T follicular helper cell (primary cell): ENCODE results near the gene ZNF598.

Source experiments
- DNase-seq: peaks from one replicate; pipeline ENCODE4 v3.0.0-alpha.2; 2020; ENCODE audit warnings: low read depth
- total RNA-seq, 2 experiments: gene quantifications; one replicate each; lab custom pipeline; 2026; lab: John Stamatoyannopoulos, UW

The ZNF598 gene
- 82.1 to 99.8 reads per million in 2 experiments for total RNA-seq

DNA sequence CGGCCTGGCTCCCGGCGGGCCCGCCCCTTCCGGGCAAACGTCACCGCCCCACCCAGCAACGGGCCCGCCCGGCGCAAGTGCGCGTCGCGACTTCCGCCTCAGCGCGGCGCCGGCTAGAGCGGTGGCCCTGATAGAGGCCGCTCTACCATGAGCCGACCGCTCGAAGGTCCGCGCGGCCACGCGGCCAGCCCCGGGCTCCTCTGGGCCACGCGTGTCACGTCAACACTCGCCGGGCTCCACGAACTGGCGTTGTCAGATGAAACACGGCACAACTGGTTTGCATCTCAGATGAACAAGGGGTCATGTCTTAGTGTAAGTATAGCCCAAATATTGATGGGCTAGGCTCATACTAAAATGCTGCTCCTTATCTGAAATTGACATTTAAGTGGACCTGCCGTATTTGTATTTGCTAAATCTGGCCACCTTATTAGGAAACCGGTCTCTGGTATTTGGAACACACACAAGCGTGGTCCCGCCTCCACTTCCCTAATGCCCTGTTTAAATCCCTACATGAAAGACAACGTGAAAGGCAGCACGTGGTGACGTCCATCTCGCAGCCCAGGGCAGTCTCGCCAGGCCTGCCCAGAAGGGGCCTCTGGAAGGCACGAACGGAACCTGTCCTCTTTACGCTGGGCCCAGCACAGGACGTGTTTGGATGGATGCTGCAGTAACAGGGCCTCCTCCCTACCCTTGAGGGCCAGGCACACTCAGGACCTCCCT, at the start of gene ZNF598:
Gene ZNF598, minus strand, starts transcription at position 31 of the 720 bp plus-strand sequence.
- peak; percentile 72 for DNase-seq

DNA sequence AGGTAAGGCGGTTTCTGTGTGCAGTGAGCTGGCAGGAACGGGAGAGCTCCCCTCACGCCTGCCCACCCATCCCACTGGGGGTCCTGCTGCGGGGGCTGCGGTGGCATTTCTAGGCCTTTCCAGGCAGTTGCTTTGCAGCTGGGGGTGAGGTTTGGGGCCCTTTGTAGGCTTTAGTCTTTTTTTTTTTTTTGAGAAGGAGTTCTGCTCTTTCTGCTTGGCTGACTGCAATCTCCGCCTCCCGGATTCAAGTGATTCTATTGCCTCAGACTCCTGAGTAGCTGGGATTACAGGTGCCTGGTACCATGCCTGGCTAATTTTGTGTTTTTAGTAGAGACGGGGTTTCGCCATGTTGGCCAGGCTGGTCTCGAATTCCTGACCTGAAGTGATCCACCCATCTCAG, 49.3 kb upstream of the ZNF598 start:
- no peak for DNase-seq

DNA sequence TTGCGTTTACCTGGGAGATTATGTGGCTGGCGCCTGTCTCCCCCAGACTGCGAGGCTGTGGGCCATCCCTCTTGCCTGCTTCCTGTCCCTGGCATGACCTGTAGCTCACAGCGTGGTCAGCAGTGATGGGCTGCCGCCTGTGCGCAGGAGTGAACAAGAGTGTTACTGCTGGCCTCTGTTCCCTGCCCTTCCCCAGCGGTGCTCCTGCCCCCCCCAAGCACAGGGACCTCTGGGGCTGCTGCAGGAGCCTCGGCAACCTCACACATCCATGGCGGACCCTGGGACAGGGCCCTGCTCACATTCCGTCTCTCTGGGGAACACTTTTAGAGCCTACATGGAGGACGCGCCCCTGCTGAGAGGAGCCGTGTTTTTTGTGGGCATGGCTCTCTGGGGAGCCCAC, 48.8 kb upstream of the ZNF598 start:
- no peak for DNase-seq

DNA sequence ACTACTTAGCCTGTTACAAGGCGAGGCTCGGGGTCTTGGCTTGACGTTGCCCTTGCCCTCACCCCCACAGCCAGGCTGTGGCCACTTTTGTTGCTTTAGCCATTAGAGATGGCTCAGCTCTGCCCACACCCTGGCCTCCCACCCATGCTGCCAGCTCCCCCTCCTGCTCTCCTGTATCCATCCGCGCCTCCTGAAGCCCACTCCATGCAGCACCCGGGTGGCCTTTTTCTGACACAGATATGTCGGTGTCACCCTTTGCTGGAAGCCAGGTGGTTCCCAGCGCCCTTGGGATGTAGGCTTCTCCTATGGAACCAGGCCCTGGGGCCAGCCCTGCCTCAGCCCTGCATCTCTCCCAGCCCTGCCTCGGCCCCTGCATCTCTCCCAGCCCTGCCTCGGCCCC, 47.8 kb upstream of the ZNF598 start:
- DNase-seq: no peak

DNA sequence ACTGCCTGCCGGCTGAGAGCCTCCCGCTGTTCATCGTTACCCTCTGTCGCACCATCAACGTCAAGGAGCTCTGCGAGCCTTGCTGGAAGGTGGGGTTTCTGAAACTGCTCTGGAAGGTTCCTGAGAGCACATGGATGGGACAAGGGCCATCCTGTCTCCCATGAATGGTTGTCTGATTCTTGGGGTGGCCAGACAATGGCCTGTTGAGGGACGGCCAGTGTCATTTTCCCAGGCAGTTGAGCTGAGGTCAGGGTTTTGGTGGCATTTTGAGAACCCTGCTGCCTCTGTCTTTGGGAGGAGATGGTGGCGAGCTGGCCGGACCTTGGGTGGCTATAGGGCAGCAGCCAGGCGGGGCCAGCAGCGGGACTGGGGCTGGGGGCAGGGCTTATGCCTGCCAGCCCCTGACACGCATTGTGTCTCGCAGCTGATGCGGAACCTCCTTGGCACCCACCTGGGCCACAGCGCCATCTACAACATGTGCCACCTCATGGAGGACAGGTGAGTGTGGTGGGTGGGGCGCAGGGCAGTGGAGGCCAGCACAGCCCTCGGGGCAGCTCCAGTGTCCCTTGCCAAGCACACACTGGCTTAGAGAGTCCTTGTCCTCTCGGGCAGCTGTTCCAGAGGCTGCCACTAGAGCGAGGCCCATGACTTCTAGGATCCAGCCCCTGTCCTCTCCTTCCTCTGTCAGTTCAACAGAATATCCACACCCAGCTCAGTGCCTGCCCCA, 47.2 kb upstream of the ZNF598 start:
- DNase-seq: no peak

DNA sequence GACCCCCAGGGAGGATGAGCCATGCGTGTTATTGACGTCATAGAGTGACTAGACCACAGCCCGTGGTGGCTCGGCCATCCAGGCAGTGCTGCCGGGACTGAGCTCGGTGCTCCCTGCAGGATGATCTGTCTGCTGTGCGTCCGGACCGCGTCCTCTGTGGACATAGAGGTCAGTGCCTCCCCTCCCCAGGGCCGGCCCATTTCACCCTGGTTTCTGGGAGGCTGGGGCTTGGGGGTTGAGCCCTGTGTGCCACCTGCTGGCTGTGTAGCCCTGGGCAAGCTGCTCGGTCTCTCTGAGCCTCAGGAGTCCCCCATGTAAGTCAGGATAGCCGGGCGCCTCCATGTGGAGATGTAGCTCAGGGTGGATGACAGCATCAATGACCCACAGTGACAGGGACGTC, 46.5 kb upstream of the ZNF598 start:
- DNase-seq: no peak

DNA sequence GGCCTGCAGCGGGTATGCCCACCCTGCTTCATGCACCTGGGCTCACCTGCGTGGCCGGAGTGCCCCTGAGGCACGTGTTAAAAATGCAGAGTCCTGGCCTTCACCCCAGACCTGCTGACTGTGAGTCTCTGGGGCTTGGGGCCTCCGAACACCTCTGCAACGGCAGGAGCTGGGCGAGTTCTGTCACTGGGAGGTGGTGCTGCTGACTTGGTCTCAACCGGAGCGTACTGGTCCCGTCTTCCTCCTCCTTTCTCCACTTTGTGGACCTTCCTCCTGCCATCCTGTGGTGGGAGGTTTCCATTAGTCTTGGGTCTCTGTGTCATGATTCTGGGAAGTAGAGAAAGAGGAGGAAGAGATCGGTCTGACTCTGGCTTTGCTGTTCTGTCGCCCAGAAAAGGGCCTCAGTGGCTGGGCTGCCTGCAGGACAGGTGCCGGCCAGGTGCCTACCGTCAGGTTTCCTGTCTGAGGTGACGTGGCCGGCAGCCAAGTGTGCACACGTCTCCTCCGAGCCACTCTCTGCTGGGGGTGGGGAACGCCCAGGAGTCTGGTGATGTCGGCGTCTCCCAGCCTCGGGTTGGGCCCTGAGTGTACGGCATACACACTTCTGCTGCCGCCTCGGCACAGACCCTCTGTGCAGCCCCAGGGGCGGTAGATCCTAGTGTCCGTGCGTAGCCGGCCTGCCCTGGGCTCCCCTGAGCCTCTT, 45.1 kb upstream of the ZNF598 start:
- DNase-seq: no peak

GRCh38 chr16:2053897-2054296, 44.3 kb upstream of the ZNF598 start:
- no peak for DNase-seq

- no peak for DNase-seq
These were observed 43.6 kb upstream of the ZNF598 start for GRCh38 chr16:2053211-2053610.

GRCh38 chr16:2048116-2048543, 38.5 kb upstream of the ZNF598 start:
- no peak for DNase-seq

- DNase-seq: peak; percentile 84
These were observed 37.9 kb upstream of the ZNF598 start, which contains the start of the genes NTHL1 and TSC2 for GRCh38 chr16:2047330-2048115. Gene NTHL1 (minus strand): TSS chr16:2047834. CDS start chr16:2047823, 11 bp downstream. Gene TSC2 (plus strand): TSS chr16:2047985. CDS start chr16:2048616, 631 bp downstream.

- DNase-seq: no peak
These were observed 37.3 kb upstream of the ZNF598 start for GRCh38 chr16:2046893-2047329.

DNA sequence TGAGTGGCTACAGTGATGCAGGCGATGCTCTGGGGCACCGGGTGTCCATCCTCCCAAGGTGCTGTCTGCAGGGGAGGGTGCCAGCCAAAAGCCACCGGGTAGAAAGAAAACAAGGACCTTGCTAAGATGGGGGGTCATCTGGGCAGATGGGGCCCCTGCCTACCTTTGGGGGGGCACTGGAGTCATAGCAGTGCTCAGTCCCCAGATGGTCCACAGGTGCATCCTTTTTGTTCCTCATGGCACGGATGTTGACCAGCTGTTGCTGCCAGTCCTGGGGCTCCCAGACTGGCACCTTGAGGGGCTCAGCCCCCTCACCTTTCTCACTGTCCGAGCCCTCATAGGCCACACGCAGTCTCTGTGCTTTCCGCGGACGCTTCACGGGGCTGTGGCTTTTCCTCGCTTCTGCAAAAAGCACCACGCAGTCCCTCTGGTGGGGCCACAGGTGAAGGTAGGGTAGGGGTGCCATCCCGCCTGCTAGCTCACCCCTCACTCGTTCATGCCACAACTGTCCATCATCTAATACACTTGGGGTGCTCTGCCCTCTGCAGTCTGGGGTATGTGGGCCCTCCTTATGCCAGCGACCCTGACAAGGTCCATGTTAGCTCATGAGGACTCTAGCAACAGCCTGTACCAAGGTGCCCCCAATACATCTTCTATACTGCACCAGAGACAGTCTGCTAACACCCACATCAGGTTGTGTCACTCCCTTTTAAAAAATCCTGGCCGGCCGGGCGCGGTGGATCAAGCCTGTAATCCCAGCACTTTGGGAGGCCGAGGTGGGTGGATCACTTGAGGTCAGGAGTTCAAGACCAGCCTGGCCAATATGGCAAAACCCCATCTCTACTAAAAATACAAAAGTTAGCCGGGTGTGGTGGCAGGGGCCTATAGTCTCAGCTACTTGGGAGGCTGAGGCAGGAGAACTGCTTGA, 36.6 kb upstream of the ZNF598 start:
- no peak for DNase-seq

GRCh38 chr16:2044541-2044940, 34.9 kb upstream of the ZNF598 start:
- no peak for DNase-seq

- DNase-seq: no peak
These were observed 34.2 kb upstream of the ZNF598 start for GRCh38 chr16:2043667-2044451.

GRCh38 chr16:2042986-2043666, 33.5 kb upstream of the ZNF598 start:
- no peak for DNase-seq

GRCh38 chr16:2042171-2042985, 32.8 kb upstream of the ZNF598 start:
- DNase-seq: no peak
